AG09309 (cell line): ENCODE results near the gene MYLK.

Source experiments
- DNase-seq: peaks from one replicate; pipeline ENCODE4 v3.0.0-alpha.2; 2010; ENCODE audit warnings: low read depth
- H3K4me3 ChIP-seq: 2 replicates; pipeline ENCODE4 v1.5.1; 2011; ENCODE audit warnings: mild to moderate bottlenecking, low read depth, low read length, moderate library complexity; ENCODE audit not compliant: control insufficient read depth
- CTCF ChIP-seq: IDR thresholded peaks from 2 replicates; pipeline ENCODE4 v1.5.1; 2011; ENCODE audit warnings: mild to moderate bottlenecking, low read depth, low read length, inconsistent platforms; ENCODE audit not compliant: insufficient read depth, control insufficient read depth; ENCODE audit errors: missing control alignments

Gene MYLK

DNA sequence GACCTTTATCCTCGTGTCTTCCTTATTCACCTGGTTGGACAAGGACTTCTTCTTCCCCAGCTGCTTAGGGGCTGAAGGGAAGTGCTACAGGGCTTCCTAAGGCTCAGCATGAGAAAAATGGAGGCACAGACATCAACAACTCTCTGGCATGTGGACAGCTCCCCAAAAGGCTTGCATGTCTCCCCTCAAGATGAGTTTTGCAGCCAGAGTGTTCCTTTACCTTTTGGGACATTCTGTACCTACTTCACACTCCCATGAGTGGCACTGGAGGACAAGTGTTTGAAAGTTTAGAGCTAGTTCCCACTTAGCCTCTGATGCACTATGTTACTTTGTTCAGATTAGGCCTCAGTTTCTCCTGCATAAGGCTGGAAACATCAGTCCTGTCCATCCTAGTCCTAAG is 222.2 kb downstream of the MYLK start:
- DNase-seq: no peak
- H3K4me3 ChIP-seq: no peak overlapping the region
- TF ChIP-seq CTCF: no peak

DNA sequence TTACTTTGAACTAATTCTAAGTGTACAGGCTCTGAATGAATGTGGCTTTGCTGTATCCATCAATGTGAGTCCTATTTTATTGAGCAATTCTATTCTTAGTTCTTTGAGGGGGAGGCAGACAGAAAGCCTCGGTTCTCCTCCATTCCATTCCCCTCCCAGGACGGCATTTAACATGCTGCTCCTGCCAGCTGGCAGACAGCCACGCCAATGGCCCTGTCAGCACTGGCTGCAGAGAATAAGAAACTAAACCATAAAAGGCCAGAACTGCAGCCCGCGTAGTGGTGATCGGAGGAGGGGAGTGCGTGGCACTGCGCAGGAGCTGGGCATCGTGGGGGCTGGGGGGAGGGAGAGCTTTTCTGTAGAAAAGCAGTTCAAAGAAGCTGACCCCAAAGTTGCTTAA is 223.2 kb downstream of the MYLK start:
- no peak for TF ChIP-seq CTCF
- peak; percentile 96 for DNase-seq
- no peak overlapping the region for H3K4me3 ChIP-seq

GRCh38 chr3:123660141-123660675 is 223.9 kb downstream of the MYLK start:
- no peak for DNase-seq
- H3K4me3 ChIP-seq: no peak overlapping the region

GRCh38 chr3:123658852-123659206 is 225.3 kb downstream of the MYLK start:
- no peak for DNase-seq
- H3K4me3 ChIP-seq: no peak overlapping the region
- TF ChIP-seq CTCF: no peak

More at GRCh38 chr3:123660141-123660675, 223.9 kb downstream of the MYLK start:
- TF ChIP-seq CTCF: no peak

DNA sequence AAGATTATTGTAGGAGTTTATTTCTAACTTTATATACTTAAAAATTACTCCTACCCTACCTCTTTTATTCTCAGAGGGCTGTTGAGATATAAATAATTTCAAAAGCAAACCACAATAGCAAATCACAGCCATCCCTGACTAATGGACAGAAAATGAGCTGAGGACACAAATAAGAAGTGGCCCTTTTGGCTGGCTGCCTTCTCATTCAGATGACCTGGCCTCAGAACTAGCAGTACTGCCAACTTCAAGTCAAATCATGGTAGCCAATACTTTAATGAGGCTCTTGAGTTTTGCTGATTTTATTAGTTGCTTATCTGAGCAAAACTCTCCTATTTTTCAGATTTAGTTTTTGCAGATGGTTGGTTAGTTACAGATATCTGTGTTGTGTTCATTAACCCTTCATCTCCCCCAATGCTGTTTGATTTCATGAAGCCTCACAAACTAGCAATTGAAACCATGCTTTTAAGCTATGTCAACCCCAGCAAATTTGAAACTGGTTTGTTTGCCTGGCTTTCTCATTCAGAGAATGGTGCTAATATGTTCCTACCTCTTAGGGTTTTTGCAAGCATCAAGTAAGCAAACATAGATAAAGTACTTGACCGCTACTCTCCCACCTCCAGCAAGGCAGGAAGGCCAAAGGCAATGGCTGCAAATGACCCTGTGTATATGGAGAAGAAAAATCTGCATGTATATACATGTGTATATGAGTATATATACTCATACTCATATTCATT is 225.8 kb downstream of the MYLK start:
- TF ChIP-seq CTCF: no peak
- DNase-seq: peak; percentile 75
- no peak overlapping the region for H3K4me3 ChIP-seq

DNA sequence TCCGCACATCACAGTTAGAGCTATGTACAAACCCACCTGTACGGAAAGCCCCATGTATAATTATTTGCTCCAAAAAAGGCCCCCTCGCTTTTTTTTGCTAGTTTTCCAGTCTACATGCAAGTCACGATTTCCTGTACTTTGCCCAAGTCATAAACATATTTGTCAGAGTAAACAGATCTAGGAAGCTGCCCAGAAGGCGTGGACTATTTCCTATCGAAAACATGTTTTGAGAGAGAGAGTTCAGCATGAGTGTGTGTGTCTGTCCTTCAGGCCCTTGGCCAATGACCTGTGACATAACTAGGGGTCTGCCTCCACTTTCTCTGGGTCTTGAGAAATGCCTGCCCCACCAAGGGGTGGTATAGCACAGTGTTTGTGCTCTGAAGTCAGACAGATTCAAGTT is 226.6 kb downstream of the MYLK start:
- DNase-seq: no peak
- no peak for TF ChIP-seq CTCF

DNA sequence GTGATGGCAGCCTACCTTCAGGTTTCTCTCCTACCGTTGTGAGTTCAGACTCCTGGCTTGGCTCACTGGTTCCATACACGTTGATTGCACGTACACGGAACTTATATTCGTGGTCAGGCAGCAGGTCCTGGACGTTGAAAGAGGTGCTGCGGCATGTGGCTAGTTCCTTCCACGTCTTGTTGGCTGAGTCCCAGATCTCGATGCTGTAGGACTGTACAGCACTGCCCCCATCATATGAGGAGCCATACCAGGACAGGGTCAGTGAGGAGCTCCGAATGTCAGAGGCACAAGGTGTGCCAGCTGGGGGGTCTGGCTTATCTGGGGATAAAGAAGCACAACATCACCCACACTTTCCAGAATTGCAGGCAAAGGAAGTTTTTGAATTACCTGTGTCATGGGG is 227.0 kb downstream of the MYLK start:
- no peak overlapping the region for H3K4me3 ChIP-seq
- no peak for DNase-seq
- no peak for TF ChIP-seq CTCF

More for the DNA sequence above, 226.6 kb downstream of the MYLK start:
- H3K4me3 ChIP-seq: no peak overlapping the region
